NCI-H128 (cell line): ENCODE data around the gene ZNF224.
A peak's percentile ranks its signal among the peaks of the same experiment; 100 is the strongest.

Experiments used
- DNase-seq: peaks from one replicate; lab custom pipeline; 2025; ENCODE audit not compliant: unreplicated experiment; lab: John Stamatoyannopoulos, UW

Gene ZNF224

DNA sequence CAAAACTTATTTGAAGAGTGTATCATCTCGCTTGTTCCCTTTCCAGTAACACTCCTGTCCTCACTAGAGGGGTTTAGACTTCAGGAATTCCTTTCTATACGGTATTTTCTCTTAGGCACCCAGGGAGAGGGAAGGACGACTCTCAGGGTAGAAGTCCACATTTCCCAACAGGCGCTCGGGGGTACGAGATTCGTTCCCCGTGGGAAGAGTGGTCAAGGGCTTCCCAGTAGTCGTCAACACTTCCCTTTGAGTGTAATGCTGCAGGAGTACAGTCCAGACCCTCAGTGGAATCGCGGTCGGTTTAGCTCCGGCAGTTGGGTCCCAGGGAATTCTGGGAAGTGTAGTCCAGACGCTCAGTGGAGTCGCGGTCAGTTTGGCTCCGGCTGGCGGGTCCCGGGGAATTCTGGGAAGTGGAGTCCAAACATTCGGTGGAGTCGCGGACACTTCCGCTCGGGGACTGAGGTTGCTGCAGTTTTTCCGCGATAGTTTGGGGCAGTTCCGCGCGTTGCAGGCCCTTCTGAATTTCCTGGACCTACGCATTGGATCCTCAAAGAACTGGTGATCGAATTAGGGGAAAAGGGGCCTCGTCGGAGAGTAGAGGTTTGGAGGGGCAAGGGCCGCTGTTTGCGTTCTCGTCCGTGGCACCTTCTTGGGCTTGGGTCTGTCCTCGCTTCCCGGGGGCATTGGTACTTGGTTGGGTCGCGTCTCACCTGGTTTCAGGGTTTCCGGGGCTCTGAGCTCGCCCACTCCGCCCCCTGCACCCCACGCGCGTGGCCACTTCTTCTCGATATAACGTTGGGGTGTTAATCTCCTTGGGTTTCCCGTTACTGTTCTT lies at the start of gene ZNF224:
Gene ZNF224 (plus strand): TSS at position 431 of the 835 bp plus-strand sequence. CDS start 3,513 bp downstream, outside the sequence.
- peak; percentile 80 for DNase-seq

DNA sequence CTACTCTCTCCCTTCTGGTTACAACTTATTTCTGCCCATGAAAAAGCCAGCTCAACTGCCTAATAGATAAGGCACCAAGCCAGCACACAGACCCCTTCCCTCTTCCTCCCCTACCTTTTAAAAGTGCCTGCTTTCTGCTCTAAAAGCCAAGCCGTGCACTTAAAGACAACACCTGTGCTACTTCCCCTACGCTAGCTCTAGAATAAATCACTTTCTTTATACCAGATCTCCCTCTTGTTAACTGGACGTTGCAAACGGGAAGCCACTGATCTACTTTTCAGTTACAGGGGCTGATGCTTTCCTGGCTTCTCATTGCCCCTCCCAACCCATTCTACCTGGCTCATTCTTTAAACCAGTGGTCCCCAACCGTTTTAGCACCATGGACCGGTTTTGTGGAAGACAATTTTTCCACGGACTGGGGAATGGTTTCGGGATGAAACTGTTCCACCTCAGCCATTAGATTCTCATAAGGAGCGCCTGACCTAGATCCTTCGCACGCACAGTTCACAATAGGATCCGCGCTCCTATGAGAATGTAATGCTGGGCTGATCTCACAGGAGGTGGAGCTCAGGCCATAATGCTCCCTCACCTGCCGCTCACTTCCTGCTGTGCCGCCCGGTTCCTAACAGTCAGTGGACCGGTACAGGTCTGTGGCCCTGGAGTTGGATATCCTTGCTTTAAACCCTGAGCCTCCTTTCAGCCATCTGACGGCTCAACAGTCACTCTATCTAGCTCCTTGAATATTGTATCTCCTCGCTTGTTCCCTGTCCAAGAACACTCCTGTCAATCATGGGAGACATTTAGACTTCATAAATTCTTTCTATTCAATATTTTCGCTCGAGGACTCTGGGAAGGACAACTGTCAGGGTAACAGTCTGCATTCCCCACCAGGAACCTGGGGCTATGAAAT lies 43.2 kb upstream of the ZNF224 start:
- no peak for DNase-seq

- peak; percentile 95 for DNase-seq
Observed at GRCh38 chr19:44051650-44052402, 42.3 kb upstream of the ZNF224 start, which contains the start of gene ZNF223. Gene ZNF223 (plus strand): TSS chr19:44052036. CDS start chr19:44055177, 3,141 bp downstream.

DNA sequence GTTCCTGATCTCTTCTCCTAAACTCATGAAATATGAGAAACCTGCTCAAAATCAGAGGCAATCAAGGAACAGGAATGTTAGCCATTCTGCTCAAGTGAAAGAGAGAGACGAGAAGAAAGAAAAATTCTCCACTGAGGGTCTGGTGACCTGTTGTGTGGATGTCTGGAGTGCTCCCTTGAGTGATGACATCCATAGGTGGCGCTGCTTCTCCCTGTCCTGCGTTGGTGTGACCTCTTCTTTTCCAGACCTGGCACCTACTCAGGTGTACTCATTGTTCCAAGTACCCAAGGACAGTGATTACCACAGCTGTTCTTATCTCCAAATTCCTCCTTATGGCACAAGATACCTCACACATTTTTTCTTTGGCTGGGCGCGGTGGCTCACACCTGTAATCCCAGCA lies 38.3 kb upstream of the ZNF224 start:
- no peak for DNase-seq

- no peak for DNase-seq
Observed at GRCh38 chr19:44059229-44059628, 34.9 kb upstream of the ZNF224 start.

DNA sequence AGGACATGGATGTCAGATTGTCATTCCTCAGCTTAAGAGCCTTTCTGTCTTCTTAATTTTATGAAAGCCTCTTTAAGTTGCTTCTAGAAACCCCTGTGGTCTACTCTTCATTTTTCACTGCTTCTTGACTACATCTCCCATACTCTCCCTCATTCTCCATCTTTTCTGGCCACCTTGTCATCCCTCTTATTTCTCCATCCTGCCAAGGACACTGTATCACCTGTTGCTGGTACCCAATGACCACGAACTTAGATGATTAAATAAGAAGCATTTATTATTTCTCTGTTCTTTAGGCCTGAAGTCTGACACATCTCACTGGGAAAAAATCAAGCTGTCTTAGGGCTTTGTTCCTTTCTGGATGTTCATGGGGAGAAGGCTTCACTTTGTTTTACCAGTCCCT lies 33.1 kb upstream of the ZNF224 start:
- DNase-seq = no peak

DNA sequence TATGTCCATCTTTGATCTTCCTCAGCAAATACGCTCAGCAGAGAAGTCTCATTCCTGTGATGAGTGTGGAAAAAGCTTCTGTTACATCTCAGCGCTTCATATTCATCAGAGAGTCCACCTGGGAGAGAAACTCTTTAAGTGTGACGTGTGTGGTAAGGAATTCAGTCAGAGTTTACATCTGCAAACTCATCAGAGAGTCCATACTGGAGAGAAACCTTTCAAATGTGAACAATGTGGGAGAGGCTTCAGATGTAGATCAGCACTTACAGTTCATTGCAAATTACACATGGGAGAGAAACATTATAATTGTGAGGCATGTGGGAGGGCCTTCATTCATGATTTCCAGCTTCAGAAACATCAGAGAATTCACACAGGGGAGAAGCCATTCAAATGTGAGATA lies 27.9 kb upstream of the ZNF224 start:
- DNase-seq = no peak

GRCh38 chr19:44069415-44069814 lies 24.7 kb upstream of the ZNF224 start:
- DNase-seq = no peak

DNA sequence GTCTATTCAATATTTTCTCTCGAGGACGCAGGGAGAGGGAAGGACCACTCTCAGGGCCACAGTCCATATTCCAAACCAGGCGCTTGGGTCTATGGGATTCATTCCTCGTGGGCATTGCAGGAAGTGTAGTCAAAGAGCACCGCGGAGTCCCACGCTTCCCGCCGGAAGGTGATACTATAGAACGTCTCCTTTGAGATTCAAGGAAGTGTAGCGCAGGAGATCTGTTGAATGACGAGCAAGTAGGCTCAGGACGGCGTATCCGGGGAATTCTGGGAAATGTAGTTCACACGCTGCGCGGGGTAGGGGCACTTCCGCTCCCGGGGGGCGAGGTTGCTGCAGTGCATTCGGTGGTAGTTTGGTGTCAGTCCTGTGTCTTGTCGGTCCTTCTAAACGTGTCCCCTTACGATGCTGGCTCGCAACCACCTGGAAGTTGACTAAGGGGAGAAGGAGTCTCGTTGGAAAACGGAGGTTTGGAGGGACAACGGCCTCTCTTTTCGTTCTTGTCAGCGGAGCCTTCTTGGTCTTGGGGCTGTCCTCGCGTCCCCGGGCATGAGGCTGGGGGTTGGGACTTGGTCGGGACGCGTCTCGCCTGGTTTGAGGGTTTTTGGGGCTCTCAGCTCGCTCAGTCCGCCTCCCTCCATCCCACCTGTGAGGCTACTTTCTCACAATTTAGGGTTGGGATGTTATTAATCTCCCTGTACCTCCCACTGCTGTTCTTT lies 22.2 kb upstream of the ZNF224 start, which contains the start of gene ZNF284:
Gene ZNF284 (plus strand): TSS at position 336 of the 719 bp plus-strand sequence. CDS start 4,231 bp downstream, outside the sequence.
- DNase-seq = peak; percentile 45

DNA sequence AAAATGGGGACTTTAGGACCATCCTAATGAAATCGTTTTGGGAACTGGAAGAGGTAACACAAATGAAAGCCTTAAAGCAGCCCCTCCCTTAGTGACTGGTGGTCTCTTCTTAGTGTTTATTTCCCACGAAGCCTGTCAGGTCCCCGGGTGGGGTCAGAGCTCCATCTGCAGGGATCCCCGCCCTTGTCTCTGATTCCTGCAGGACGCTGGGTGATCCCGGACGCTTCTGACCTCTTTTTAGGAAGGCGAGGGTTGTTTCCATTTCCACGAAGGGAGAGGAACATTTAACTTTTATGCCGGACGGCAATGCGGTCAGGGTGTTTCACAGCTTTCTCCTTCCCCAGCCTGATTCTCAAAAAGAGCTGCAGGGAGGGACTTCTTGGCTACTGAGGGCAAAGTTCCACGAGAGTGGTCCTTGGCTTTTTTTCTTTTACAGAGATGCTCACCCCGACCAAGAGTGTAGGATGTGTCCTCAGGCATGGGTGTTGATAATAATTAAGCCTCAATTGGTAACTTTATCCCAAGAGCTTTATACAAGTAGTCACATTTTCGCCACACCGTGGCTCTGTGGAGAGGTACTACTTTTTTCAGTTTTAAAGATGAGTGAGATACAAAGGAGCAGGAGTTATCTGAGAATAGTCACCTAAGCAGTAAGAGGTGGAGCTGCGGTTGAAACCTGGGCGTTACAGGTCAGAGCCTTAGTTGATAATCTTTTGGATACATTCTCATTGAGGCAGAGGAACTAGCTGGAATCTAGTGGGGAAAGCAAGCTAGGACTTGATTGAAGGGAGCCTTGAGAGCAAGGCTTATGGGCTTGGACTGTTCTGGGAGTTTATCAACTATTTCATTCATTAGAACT lies 21.4 kb upstream of the ZNF224 start:
- DNase-seq = no peak

- no peak for DNase-seq
Observed at GRCh38 chr19:44076325-44076724, 17.8 kb upstream of the ZNF224 start.

- no peak for DNase-seq
Observed at GRCh38 chr19:44092108-44092507, 2.1 kb upstream of the ZNF224 start.

- no peak for DNase-seq
Observed at GRCh38 chr19:44107751-44108150, 13.6 kb downstream of the ZNF224 start.

GRCh38 chr19:44109458-44109857 lies 15.3 kb downstream of the ZNF224 start:
- DNase-seq = no peak

- DNase-seq = no peak
Observed at GRCh38 chr19:44111910-44112463, 17.8 kb downstream of the ZNF224 start.

GRCh38 chr19:44112802-44113137 lies 18.6 kb downstream of the ZNF224 start:
- no peak for DNase-seq

- DNase-seq = peak; percentile 93
Observed at GRCh38 chr19:44113138-44113783, 19.1 kb downstream of the ZNF224 start, which contains the start of gene ZNF225. Gene ZNF225 (plus strand): TSS chr19:44113399. CDS start chr19:44115828, 2,429 bp downstream.

- DNase-seq = no peak
Observed at GRCh38 chr19:44113784-44114390, 19.7 kb downstream of the ZNF224 start.
